Measurements from ENCODE around the gene WNT9B. TPM values are rescaled to one million over a fixed set of nuclear protein-coding genes. Genes with fewer than 3 reads are reported as not detected.

WNT9B gene
- total RNA-seq, 1 experiment from 2014 or later, result not detected

- TF ChIP-seq CTCF (IDR thresholded peaks at IDR 0.05; ENCODE audit: unreplicated experiment), result no peak
- no TSS peak for BruUV-seq (replicated peaks)
- H3K27ac Mint-ChIP-seq (ENCODE audit: low read depth, unreplicated experiment), result no peak overlapping the region
- H3K4me3 Mint-ChIP-seq (ENCODE audit: unreplicated experiment), result no peak overlapping the region
- no peaks in the 10 kb centered on the region for H3K9me3 Mint-ChIP-seq (ENCODE audit: unreplicated experiment)
- no peaks in the 10 kb centered on the region for H3K4me1 Mint-ChIP-seq (ENCODE audit: insufficient read depth, unreplicated experiment)
- intact Hi-C loops (cut with micrococcal nuclease), result no loop called here
- peaks cover 21% of the 10 kb centered on the region for H3K27me3 Mint-ChIP-seq (ENCODE audit: insufficient read depth, unreplicated experiment)
- POLR2A ChIA-PET, result no interaction called here
- CTCF ChIA-PET, result interaction anchor here (0.7 to 1.1 kb wide), 2 partner anchors 10 to 15 kb away, joined by 3 read pairs; no protein-coding TSS in a partner anchor
- no peak for DNase-seq (ENCODE audit: unreplicated experiment)
- no peaks in the 10 kb centered on the region for H3K36me3 Mint-ChIP-seq (ENCODE audit: insufficient read depth, unreplicated experiment)
Measured at GRCh38 chr17:46819906-46820351, 31.5 kb upstream of the WNT9B start.

GRCh38 chr17:46820592-46821450 lies 30.6 kb upstream of the WNT9B start:
- Mint-ChIP-seq H3K27me3 (ENCODE audit: insufficient read depth, unreplicated experiment) (peaks cover 21% of the 10 kb centered on the region), H3K9me3 (ENCODE audit: unreplicated experiment) (no peaks in the 10 kb centered on the region), H3K36me3 (ENCODE audit: insufficient read depth, unreplicated experiment) (no peaks in the 10 kb centered on the region), H3K4me3 (ENCODE audit: unreplicated experiment) (no peak overlapping the region), H3K4me1 (ENCODE audit: insufficient read depth, unreplicated experiment) (no peaks in the 10 kb centered on the region), H3K27ac (ENCODE audit: low read depth, unreplicated experiment) (no peak overlapping the region)
- POLR2A ChIA-PET, result no interaction called here
- no peak for TF ChIP-seq CTCF (IDR thresholded peaks at IDR 0.05; ENCODE audit: unreplicated experiment)
- intact Hi-C loops (cut with micrococcal nuclease), result no loop called here
- CTCF ChIA-PET, result no interaction called here
- BruUV-seq (replicated peaks), result no TSS peak
- DNase-seq (ENCODE audit: unreplicated experiment), result no peak

- H3K36me3 Mint-ChIP-seq (ENCODE audit: insufficient read depth, unreplicated experiment), result no peaks in the 10 kb centered on the region
- intact Hi-C loops (cut with micrococcal nuclease), result no loop called here
- ChIA-PET CTCF (interaction anchor here (1.0 kb wide), 1 partner anchor 14 kb away, joined by 3 read pairs; no protein-coding TSS in a partner anchor), POLR2A (no interaction called here)
- no peaks in the 10 kb centered on the region for H3K4me1 Mint-ChIP-seq (ENCODE audit: insufficient read depth, unreplicated experiment)
- BruUV-seq (replicated peaks), result no TSS peak
- H3K9me3 Mint-ChIP-seq (ENCODE audit: unreplicated experiment), result no peaks in the 10 kb centered on the region
- TF ChIP-seq CTCF (IDR thresholded peaks at IDR 0.05; ENCODE audit: unreplicated experiment), result no peak
- H3K27me3 Mint-ChIP-seq (ENCODE audit: insufficient read depth, unreplicated experiment), result peaks cover 19% of the 10 kb centered on the region
- no peak for DNase-seq (ENCODE audit: unreplicated experiment)
- no peak overlapping the region for H3K4me3 Mint-ChIP-seq (ENCODE audit: unreplicated experiment)
- no peak overlapping the region for H3K27ac Mint-ChIP-seq (ENCODE audit: low read depth, unreplicated experiment)
Measured at GRCh38 chr17:46821482-46822387, 29.6 kb upstream of the WNT9B start.

DNA sequence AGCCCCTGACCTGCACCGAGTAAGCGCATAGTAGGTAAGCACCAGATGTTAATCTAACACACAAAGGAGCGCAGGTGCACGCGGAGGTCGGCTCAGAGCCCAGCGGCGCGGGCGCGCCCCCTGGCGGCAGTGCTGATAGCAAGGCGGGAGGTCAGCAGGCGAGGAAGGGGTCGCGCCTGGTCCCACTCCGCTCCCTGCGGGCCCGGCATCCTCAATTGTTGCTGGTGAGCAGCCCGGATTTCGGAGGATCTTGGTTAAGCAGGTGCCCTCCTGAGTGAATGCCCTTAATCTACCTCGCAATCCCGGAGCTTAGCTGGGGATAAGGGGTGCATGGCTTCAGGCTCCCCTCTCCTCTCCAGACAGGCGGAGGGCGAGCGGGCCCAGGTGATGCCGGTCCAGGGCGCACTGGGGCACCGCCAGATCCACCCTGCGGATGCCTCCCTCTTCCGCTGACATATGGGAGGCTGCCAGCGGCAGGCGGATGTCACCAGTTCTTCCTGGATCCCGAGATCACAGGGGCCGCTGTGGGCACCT lies 28.9 kb upstream of the WNT9B start:
- Mint-ChIP-seq H3K4me3 (ENCODE audit: unreplicated experiment) (no peak overlapping the region), H3K9me3 (ENCODE audit: unreplicated experiment) (no peaks in the 10 kb centered on the region), H3K36me3 (ENCODE audit: insufficient read depth, unreplicated experiment) (no peaks in the 10 kb centered on the region), H3K4me1 (ENCODE audit: insufficient read depth, unreplicated experiment) (no peaks in the 10 kb centered on the region), H3K27ac (ENCODE audit: low read depth, unreplicated experiment) (no peak overlapping the region), H3K27me3 (ENCODE audit: insufficient read depth, unreplicated experiment) (peaks cover 12% of the 10 kb centered on the region)
- ChIA-PET POLR2A (no interaction called here), CTCF (interaction anchor here (1.0 kb wide), 1 partner anchor 13 kb away, joined by 3 read pairs; no protein-coding TSS in a partner anchor)
- TF ChIP-seq CTCF (IDR thresholded peaks at IDR 0.05; ENCODE audit: unreplicated experiment), result no peak
- no TSS peak for BruUV-seq (replicated peaks)
- intact Hi-C loops (cut with micrococcal nuclease), result no loop called here
- no peak for DNase-seq (ENCODE audit: unreplicated experiment)
